Ammon's horn (tissue), 1 donor: ENCODE measurements around the gene STBD1.
"Not testable (repeated sequence)": the region's sequence is repeated elsewhere in the genome, so short reads cannot be mapped to it uniquely, and the experiment has no call there.

Experiments used
- DNase-seq: peaks from one replicate; pipeline ENCODE4 v3.0.0-alpha.2; 2016; ENCODE audit warnings: low spot score

The STBD1 gene

DNA sequence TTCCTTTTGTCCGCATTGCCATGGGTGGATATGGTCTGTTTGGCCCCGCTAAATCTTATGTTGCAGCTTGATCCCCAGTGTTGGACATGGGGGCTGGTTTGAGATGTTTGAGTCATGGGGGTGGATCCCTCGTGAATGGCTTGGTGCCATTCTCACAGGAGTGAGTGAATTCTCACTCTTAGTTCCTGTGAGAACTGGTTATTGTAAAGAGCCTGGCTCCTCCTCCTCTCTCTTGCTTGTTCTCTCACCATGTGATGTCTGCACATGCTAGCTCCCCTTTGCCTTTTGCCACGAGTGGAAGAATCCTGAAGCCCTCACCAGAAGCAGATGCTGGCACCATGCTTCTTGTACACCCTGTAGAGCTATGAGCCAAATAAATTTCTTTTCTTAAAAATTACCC is 22.6 kb upstream of the STBD1 start:
- no peak for DNase-seq

DNA sequence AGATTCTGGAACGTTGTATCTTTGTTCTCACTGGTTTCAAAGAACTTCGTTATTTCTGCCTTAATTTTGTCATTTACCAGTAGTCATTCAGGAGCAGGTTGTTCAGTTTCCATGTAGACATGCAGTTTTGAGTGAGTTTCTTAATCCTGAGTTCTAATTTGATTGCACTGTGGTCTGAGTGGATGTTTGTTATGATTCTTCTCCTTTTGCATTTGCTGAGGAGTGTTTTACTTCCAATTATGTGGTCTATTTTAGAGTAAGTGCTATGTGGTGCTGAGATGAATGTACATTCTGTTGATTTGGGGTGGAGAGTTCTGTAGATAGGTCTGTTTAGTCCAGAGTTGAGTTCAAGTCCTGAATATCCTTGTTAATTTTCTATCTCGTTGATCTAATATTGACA is 18.7 kb upstream of the STBD1 start:
- not testable (repeated sequence) for DNase-seq

DNA sequence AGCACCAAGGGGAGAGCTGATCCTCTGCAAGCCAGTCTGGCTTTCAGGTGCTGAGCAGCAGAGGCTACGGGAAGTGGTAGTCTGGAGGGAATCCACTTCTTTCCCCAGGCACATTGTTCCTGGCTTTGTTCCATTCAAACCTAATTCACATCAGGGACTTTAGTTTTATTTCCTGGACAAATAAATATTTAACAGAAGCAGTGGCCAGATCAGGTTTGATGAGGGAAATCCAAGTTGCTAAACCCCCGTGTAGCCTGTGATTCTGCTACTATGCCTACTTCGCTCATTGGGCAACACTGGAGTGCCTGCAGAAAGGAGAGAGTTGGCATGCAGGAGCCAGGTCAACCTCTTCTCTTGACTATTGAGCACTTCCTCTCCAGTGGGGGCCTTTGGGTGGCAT is 13.8 kb upstream of the STBD1 start:
- no peak for DNase-seq

DNA sequence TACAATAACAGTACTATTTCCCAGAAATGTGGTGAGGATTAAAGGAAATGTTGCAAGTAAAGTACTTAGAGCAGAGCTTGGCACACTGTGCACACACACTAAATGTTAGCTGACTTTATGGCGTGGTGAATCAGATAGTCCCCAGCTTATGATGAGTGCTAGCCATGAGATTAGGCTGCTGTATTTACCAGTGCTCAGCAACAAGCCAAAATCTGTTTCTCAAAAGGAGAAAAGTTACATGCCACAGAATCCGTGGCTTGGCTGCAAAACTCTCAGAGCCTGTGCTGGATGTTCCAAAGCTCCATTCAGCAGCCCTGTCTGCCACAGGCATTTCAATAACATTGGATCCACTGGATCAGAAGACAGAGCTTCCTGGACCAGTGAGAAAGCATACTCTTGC is 12.8 kb upstream of the STBD1 start:
- no peak for DNase-seq

DNA sequence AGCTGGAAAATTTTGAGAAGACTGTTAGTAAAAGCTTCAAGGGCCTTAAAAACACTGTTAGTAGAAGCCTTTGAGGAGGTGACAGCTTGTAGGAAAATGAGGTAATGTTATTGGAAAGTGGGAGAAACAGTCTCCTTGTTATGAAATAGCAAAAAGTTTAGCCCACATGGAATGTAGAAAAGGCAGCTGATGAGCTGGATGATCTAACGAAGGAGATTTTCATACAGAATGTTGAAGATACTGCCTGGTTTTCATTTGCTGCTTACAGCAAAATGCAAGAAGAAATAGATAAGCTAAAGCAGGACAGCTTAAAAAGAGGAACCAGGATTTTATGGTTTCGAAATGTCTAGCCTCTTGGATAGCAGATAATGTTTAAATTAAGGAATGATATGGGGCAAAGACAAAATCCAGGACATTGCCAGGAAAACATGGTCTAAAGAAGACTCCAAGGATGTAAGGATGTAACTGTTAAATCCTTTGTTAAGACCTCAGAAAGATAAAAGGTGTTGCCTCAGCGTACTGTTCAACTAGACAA is 10.2 kb upstream of the STBD1 start:
- no peak for DNase-seq

DNA sequence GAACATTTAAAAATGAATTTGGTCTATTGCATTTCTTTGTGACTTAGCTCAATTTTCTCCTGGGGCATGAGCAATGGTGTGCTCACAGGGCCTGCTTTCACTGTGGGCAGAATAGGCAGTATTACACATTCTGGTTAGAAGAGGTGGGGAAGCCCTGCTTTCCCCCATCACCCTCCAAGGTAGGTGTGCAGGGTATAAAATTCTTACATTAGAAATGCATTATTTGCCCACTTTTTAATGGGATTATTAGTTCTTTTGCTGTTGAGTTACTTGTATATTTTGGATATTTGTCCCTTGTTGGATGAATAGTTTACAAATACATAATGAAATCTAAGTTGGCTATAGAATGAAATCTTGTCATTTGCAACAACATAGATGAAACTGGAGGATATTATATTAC is 8.3 kb upstream of the STBD1 start:
- DNase-seq, result no peak

DNA sequence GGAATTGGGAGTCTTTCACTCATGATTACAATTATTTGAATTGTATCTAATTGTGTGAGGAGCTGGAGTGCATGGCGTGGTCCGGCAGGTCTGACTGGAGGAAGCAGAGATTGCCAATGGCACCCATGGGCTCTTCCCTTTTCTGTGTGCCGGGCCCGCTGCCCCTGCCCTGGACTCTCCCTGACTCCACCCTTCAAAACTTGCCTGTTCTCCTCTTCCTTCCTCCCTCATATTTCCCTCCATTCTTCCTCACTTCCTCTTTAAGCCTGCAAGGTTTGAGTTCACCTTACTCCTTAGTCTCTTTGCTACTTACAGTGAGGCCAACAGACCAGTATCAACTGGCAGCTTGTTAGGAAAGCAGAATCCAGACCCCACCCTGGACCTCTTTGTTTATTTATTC is 6.5 kb upstream of the STBD1 start:
- no peak for DNase-seq

DNA sequence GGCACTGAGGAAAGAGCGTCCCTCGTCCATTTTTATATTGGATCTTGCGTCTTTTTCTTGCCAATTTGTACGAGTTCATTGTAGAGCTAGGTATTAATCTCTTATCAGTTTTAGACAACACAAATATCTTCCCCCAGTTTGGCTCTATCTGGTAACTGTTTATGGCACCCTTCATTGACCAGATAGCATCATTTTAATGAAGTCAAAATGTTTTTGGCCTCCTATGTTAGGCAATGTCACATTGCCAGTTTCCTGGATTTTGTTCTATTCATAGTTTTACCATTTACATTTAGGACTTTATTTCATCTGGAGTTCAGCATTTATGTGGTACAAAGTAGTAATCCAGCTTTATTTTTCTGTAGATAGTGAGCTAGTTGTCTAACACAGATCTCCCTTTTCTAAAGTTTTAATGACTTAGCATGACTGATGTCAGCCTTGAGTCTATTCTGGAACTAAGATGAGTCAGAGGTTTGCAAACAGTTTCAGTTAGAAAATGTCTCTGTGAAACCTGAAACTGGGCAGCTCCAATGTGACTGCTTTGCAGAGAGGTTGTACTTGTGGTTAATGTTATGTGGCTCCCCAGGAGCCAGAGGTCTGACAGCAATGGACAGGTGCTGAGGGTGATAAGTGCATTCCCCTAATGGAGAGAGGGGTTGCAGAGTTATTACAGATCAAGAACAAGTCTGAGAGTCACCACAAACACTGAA is 5.3 kb upstream of the STBD1 start:
- DNase-seq, result no peak

DNA sequence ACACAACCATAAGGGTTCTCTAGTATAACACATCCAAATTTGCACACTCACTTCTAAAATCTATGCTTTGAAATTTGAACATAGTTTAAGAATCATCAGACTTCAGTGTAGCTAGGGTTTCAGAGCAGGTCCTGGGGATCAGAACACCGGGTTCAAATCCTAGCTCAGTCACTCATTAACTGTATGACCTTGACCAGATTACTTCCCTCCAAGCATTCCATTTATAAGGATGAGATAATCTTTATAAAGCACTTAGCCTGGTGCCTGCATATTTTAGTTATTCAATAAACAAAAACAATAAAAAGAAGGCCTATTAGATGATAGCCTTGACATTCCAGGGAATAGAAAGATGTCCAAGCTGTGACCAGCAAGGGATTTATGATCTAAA is 4.8 kb upstream of the STBD1 start:
- no peak for DNase-seq

DNA sequence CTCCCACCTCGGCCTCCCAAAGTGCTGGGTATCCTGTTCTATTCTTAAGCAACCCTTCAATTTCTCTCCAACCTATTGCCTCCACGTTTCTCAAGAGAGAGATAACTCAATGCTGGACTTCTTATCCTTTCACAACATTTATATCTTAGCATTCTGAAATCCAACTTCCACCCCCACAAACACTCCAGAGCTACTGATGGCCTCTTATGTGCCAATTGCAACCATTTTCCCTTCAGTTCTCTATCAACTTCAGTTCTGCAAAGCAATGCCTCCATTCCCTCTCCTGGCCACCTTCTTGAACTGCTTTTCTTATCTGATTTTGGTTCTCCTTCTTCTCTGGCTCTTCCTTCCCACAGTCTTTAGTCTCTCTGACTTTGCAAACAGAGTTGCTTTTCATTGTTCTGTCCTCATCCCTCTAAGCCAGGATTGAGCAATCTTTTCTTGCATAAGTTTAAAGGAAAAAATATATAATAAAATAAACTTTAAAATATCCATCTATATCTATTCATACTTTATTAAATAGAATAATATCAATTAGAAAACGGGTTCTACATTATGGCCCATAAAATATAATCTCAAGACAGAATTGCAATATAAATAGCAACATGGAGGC is 3.6 kb upstream of the STBD1 start:
- DNase-seq, result no peak

DNA sequence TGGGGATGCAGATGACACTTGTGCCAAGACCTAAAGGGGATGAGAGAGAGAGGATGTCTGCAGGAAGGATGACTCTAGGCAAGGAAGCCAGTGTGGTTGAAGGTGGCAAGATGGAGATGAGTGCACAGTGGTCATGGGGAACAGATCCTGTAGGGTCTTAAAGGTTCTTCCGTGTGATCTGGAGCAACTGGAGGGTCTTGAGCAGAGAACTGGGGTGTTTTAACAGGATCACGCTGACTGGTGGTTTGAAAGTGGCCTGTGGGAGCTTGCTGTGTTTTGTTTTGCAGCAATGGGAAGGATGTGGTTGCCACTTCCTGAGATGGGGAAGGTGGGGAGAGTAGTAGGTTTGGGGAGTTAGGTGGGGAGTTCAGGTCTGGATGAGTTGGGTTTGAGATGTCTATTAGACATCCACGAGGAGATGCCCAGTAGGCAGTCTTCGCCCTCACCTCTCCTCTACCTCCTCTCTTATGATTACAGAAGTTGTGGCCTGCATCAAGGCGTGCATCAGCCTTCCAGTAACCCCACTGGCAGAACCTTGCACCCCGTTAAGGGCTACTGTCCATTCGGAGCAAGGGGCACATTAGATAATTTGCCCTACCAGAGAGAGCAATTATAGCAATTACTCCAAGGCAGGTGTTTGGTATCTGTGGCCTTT is 1.4 kb upstream of the STBD1 start:
- no peak for DNase-seq

DNA sequence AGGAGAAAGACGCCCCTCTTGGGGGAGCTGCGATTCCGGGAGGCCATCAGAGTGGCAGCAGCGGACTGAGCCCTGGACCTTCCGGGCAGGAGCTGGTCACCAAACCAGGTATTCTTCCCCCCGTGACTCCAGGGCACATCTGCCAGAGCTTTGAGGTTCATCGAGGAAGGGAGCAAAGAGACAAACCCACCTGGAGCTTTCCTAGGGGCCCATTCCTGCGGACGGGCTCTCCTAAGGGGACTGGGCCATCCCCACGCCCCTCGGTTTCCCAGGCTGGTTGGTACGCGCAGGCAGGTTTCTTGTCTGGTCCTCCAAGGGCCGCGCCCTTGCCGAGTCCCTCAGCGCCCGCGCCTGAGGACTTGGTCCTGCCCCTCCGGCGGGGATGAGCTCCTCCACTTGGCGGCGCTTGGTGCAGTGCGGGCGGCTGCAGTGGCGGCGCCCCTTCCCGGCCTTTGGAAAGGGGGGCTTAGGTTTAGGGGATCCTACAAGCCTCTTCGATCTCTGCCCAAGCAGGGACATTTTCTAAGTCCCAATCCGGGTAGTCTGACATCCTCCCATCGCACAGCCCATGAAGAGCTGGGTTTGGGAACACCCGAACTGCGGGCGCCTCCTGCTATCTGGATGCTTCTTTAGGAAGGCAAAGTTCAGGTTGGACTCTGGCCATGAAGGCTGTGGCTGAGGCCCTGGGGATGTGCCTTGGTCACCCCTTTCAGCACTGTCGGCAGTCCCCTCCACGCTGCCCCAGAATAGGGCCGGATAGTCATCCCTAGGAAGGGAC is 538 bp downstream of the STBD1 start:
- peak; percentile 55 for DNase-seq

DNA sequence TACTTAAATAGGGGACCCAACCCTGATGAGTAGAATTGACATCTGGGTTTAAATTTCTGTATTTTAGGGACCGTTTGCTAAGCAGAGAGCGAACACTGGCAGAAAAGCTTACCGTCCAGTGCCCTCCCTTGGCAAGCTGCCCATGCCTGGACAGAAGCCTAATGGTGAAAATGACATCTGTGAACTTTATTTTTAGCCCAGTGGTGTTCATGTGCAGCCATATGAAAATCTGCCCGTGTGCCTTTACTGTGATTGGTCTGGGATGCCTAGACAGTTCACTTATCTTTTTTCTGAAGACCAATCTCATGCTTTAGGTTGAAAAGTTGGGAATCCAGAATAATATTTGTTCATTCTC is 1.1 kb downstream of the STBD1 start:
- DNase-seq, result no peak

DNA sequence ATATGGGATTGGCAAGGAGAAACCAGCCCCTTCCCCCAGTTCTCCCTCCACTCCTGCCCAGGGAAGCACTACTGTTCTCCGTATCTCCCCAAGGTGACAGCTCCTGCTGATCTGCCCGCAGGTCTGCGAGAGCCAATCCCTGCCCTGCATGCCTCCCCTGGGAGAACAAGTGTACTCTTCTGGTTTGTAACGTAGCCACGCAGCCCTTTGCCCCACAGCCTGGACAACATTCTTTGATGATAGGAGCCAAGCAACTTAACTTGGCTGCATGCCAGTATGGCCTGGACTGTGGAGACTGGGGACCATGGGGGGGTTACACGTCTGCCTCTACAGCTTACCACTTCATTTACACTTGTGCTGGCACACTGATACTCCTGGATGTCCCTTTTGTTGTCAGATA is 2.0 kb downstream of the STBD1 start:
- no peak for DNase-seq

DNA sequence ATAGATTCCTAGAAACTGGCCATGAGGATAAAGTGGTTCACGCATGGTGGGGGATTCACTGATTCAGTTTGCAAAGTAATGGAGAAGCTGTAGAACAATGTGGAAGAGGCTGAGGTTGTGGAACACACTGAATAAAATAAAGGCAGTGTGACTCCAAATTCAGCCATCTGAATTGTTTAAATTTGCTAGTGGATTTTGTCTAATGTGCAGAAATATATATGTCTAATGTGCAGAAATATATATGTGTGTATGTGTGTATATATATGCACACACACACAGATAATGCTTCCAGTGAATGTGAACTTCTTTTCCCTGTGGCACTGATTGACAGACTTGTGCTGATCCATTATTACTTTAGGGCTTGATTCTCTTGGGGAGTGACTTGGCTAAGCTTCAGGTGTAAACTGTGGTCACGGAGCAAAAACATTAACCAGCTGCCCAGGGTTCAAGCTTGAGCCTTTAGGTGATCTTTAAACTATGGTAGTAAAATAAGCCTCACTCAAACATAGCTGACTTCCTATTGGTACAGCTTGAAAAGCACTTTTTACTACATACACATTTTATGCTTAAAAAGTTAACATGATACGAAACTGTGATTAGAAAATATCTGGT is 3.5 kb downstream of the STBD1 start:
- DNase-seq, result no peak

DNA sequence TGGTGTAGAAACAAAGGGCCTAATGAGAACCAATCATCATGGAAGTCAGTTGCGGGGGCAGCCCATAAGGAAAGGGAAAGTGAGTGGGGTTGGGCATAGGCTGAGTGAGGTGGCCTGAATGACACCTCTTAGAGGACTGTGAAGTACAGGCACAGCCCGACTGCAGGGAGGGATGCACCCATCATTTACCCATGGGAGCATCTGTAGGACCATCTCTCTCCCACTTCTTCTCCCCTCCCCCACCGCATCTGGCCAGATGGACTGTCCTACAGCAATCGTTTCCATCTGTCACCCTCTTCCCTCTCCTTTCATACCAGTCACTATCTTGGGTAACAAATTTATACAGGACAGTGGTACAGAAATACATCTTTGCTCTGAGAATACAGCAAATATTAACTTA is 4.2 kb downstream of the STBD1 start:
- no peak for DNase-seq

DNA sequence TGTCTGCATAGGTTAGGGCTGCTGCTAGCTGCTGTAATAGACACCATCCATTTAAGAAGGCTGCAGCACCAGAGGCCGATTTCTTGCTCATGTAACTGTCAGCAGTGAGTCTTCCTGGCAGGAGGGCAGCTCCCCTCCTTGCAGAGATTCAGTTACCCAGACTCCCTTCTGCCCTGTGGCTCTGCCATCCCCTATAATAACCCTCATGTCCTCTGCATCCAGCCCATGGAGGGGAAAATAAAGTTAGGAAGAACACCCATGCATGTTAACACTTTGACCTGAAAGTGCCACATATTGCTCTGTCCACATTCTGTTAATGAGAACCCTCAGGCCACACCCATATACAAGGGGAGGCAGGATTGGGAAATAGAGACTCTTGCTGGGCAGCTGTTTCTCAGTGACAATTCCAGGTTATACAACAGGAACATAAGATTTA is 5.4 kb downstream of the STBD1 start:
- no peak for DNase-seq

DNA sequence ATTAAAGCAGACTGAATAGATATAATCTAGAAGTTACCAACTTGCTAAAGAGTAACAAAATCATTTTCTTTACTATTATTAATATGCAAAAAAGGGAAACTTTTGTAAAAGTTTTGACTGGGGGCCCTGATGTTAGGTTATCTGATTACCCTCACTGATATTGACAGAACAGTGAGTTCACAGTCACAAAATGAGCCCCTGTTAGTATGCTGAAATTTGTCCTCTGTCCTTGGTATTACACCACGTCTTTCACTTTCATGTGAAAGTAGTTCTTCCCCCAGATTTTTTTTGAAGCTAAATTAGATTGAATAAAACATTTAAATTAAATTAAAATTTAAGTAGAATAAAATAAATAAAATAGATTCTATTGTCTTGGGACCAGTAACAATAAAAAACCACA is 5.9 kb downstream of the STBD1 start:
- no peak for DNase-seq

DNA sequence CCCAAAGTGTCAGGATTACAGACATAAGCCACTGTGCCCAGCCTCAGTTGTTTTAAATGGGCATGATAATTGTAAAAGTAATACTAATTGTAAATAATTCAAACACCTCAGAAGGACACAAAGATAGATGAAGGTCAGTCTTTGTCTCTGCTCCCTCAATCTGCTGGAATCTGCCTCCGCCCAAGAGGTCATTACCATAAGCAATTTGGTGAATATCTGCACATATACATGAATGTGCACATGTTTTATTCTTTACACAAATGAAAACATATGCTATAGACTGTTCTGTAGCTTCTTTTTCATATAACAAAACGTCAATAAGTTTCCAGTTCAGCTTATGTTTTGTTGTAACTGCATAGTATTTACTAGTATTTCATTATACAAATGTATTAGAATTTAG is 7.0 kb downstream of the STBD1 start:
- no peak for DNase-seq

DNA sequence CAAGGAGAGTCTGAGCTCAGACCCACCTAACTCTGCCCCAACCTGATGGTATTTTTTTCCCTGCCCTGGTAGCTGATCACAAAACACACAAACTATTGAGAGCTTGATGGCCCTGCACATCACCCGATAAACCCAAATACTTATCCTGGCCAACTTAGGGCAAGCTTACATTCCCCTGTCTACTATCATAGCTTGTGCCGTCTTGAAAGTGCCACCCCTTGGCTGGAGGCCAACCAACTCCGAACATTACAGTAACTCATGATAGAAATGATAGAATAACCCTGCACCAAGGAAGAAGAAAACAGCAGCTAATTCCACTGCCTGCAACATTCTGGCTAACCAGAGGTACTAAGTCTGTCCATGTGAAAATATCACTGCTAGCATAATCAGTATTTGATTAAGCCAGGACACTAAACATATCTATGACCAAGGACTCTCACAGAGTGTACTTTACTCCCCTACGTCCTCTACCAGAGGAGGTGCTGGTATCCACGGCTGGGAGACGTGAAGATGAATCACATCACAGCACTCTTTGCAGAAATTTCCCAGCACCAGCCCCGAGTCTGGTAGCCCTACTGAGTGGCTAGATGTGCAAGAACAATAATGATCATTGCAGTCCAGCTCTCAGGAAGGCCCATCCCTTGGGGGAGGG is 8.9 kb downstream of the STBD1 start:
- no peak for DNase-seq

DNA sequence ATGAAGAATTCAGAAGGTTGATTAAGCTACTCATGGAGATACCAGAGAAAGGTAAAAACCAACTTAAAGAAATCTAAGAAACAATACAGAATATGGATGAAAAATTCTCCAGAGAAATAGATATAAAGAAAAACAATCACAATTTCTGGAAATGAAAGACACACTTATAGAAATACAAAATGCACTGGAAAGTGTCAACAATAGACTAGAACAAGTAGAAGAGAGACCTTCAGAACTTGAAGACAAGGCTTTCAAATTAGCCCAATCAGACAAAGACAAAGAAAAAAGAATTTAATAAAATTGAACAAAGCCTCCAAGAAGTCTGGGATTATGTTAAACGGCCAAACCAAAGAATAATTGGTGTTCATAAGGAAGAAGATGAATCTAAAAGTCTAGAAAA is 9.6 kb downstream of the STBD1 start:
- DNase-seq, result no peak

DNA sequence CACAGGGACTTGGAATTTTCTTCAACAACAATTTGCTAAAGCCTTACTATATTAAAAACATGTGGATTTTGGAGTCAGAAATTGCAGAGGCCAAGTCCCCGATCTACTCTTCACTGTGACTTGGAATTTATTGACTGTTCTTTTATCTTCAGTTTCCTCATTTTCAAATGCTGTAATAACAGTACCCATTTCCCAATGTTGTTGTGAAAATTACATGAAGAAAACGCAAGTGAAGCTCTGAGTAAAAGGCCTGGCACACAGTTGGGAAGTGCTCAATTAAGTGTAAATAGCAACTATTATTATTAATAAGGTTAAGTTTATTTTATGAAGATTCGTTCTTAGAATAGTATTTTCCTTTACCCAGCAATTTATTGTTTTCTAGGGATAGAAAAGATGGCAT is 15.7 kb downstream of the STBD1 start:
- DNase-seq, result no peak
